DMS153 (cell line): ENCODE data around the gene POU2F2.

Source experiments
- DNase-seq: peaks from one replicate; lab custom pipeline; 2025; lab: John Stamatoyannopoulos, UW

The POU2F2 gene

GRCh38 chr19:42099336-42099925 is 32.8 kb downstream of the POU2F2 start:
- no peak for DNase-seq

GRCh38 chr19:42098781-42099180 is 33.5 kb downstream of the POU2F2 start:
- DNase-seq, result no peak

- no peak for DNase-seq
These were observed 34.8 kb downstream of the POU2F2 start for GRCh38 chr19:42097461-42097860.

- DNase-seq, result no peak
These were observed 35.9 kb downstream of the POU2F2 start for GRCh38 chr19:42096255-42096837.

GRCh38 chr19:42095814-42096230 is 36.4 kb downstream of the POU2F2 start:
- DNase-seq, result no peak

GRCh38 chr19:42095142-42095813 is 37.0 kb downstream of the POU2F2 start:
- no peak for DNase-seq

- no peak for DNase-seq
These were observed 38.3 kb downstream of the POU2F2 start for GRCh38 chr19:42093926-42094325.

- DNase-seq, result no peak
These were observed 38.7 kb downstream of the POU2F2 start for GRCh38 chr19:42093505-42093904.

- DNase-seq, result peak; percentile 93
These were observed 39.9 kb downstream of the POU2F2 start for GRCh38 chr19:42092350-42092749.

GRCh38 chr19:42091742-42092141 is 40.5 kb downstream of the POU2F2 start:
- DNase-seq, result peak; percentile 60

GRCh38 chr19:42091300-42091699 is 40.9 kb downstream of the POU2F2 start:
- DNase-seq, result no peak

GRCh38 chr19:42090672-42091071 is 41.6 kb downstream of the POU2F2 start:
- no peak for DNase-seq

- no peak for DNase-seq
These were observed 42.5 kb downstream of the POU2F2 start for GRCh38 chr19:42089772-42090171.

- DNase-seq, result no peak
These were observed 43.0 kb downstream of the POU2F2 start for GRCh38 chr19:42089191-42089750.

GRCh38 chr19:42088471-42089190 is 43.6 kb downstream of the POU2F2 start:
- no peak for DNase-seq

GRCh38 chr19:42086770-42087550 is 45.3 kb downstream of the POU2F2 start:
- DNase-seq, result no peak

GRCh38 chr19:42086188-42086736 is 46.0 kb downstream of the POU2F2 start:
- no peak for DNase-seq

- DNase-seq, result no peak
These were observed 48.7 kb downstream of the POU2F2 start for GRCh38 chr19:42083537-42083936.

- DNase-seq, result no peak
These were observed 50.6 kb downstream of the POU2F2 start for GRCh38 chr19:42081584-42082203.

- DNase-seq, result no peak
These were observed 51.4 kb downstream of the POU2F2 start for GRCh38 chr19:42080764-42081375.
